GM23248 (cell line): ENCODE results near the gene CREB3L2.

ENCODE experiments used
- EZH2 ChIP-seq: fragments of 200-600 bp; sonication (generic); IDR thresholded peaks from 2 replicates; pipeline ENCODE4 v1.6.1; 2018; ENCODE audit warnings: antibody characterized with exemption, mild to moderate bottlenecking; ENCODE audit not compliant: insufficient read depth, poor library complexity, severe bottlenecking
- EZH2phosphoT487 ChIP-seq: fragments of 200-600 bp; sonication (generic); IDR thresholded peaks from 2 replicates; pipeline ENCODE4 v1.6.1; 2018; ENCODE audit warnings: antibody characterized with exemption, moderate library complexity, mild to moderate bottlenecking, low read depth; ENCODE audit not compliant: insufficient read depth

DNA sequence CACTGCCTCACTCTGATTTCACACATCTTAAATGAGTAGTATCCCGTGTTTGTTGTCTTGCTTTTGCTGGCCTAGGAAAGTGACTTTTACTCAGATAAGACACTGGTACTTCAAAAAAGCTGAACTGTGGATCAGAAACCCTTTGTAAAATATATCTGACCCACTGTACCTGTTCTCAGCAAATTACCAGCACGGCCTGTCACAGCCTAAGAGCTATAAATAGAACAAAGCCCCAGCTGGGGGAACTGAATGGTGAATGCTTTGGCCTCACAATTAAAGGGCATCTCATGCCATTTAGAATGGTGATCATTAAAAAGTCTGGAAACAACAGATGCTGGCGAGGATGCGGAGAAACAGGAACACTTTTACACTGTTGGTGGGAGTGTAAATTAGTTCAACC, 76.1 kb downstream of the CREB3L2 start:
- no peak for TF ChIP-seq EZH2
- no peak for TF ChIP-seq EZH2phosphoT487
